Endothelial cell of umbilical vein (primary cell): ENCODE results near the gene PPP2CA.

Experiments
- EZH2 ChIP-seq: IDR thresholded peaks from 2 replicates; pipeline ENCODE4 v1.6.1; 2012; ENCODE audit warnings: borderline replicate concordance, low read depth, mild to moderate bottlenecking, moderate library complexity, low read length, inconsistent platforms; ENCODE audit not compliant: severe bottlenecking
- FOS ChIP-seq: IDR thresholded peaks from 2 replicates; pipeline ENCODE4 v1.6.1; 2011; ENCODE audit warnings: mild to moderate bottlenecking, low read length, moderate library complexity, borderline replicate concordance; ENCODE audit not compliant: insufficient read depth
- POLR2A ChIP-seq: IDR thresholded peaks from 2 replicates; pipeline ENCODE4 v1.6.1; 2012; ENCODE audit warnings: low read depth, mild to moderate bottlenecking, control low read depth, low read length

- no peak for TF ChIP-seq POLR2A
- no peak for TF ChIP-seq FOS
- no peak for TF ChIP-seq EZH2
Measured at GRCh38 chr5:134228624-134229023, 2.8 kb upstream of the PPP2CA start.
